SK-N-SH treated with all-trans-retinoic acid at 6 μM for 48 hours (cell line): ENCODE data around the gene KIAA0319L.

ENCODE experiments used
- ARNTL ChIP-seq: fragments of 450-650 bp; formaldehyde crosslinking; IDR thresholded peaks from 2 replicates; pipeline ENCODE4 v1.5.0; 2020; ENCODE audit warnings: low read depth, mild to moderate bottlenecking, moderate library complexity, borderline replicate concordance
- PATZ1 ChIP-seq: fragments of 250-450 bp; sonication (Bioruptor Pico); IDR thresholded peaks from 2 replicates; pipeline ENCODE4 v1.8.0; 2020; ENCODE audit warnings: mild to moderate bottlenecking, moderate library complexity, borderline replicate concordance
- PPARA ChIP-seq: fragments of 250-450 bp; sonication (Bioruptor Pico); IDR thresholded peaks from 2 replicates; pipeline ENCODE4 v1.5.0; 2020; ENCODE audit warnings: mild to moderate bottlenecking, borderline replicate concordance
- ZFP30 ChIP-seq: fragments of 450-650 bp; formaldehyde crosslinking; IDR thresholded peaks from 2 replicates; pipeline ENCODE4 v1.5.0; 2022; ENCODE audit warnings: mild to moderate bottlenecking, moderate library complexity
- ZNF70 ChIP-seq: fragments of 450-650 bp; formaldehyde crosslinking; IDR thresholded peaks from 2 replicates; pipeline ENCODE4 v1.5.0; 2020; ENCODE audit warnings: mild to moderate bottlenecking, moderate library complexity

- TF ChIP-seq ZNF70 (CRISPR knock-in tag) (no peak), ARNTL (CRISPR knock-in tag) (no peak), ZFP30 (CRISPR knock-in tag) (no peak), PATZ1 (CRISPR knock-in tag) (no peak), PPARA (CRISPR knock-in tag) (no peak)
These were observed 27.0 kb downstream of the KIAA0319L start for GRCh38 chr1:35530168-35530567.
